NCI-H2081 (cell line): ENCODE results near the gene MAN1C1.
A peak's percentile ranks its signal among the peaks of the same experiment; 100 is the strongest.

Experiments
- DNase-seq, 2 experiments: peaks; one replicate each; lab custom pipeline; 2025; lab: John Stamatoyannopoulos, UW

Gene MAN1C1

DNA sequence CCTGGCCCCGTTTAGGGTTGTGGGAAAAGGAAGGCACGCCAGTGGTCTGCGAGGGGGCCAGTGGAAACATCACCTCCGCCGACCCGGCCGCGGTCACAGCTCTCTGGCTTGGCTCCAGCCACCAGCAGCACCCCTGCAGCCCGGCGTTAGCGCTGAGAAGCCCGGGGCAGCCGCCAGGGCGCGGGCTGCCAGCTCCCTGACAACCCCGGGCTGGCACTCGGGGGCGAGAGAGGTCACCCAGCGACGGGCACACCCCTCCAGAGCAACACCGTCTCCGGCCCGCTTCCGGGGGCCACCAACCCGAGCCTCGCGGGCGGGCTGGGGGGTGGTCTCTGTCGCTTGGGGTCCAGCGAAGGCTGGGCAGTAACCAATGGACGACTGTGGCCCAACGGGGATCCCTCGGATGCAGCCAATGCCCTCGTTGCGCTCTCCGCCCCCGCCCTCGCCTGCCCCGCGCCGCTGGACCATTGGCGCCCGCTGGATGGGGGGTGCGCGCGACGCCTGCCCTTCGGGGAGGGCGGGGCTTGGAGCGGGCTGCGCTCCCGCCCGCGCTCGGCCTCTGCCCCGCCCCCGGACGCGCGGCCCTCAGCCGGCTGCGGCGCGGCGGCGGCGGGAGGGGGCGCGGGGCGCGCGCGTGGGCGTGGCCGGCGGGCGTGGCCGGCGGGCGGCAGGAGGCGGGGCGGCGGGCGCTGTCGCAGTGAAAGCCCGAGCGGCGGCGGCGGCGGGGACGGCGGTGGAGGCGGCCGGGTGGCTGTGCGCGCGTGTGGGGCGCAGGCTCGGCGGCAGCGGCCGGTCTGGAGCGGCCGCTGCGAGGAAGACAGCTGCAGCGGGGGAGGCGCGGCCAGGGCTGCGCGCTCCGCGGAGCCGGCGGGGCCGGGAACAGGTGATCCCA is at the start of gene MAN1C1:
MAN1C1 (plus strand) TSS at position 697 of the 892 bp plus-strand sequence. CDS start 1,007 bp downstream, outside the sequence.
- DNase-seq = peak; percentile 93 to 94

DNA sequence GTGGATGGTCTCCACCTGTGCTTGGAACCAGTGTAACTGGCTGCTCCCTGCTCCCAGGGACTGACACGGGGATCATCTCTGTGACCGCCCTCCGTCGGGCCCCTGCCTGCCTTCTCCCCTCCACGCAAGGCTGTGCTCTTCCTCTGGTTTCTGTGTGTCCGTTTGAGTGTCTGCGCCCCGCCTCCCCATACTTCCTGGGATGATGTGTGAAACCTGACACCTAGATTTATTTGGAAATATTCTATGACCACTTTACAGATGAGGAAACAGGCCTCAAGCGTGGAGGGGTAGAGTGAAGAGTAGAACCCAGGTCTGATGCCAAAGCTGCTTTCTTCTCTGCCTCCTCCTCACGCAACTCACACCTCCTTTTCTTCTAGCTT is 48.9 kb upstream of the MAN1C1 start:
- no peak for DNase-seq

DNA sequence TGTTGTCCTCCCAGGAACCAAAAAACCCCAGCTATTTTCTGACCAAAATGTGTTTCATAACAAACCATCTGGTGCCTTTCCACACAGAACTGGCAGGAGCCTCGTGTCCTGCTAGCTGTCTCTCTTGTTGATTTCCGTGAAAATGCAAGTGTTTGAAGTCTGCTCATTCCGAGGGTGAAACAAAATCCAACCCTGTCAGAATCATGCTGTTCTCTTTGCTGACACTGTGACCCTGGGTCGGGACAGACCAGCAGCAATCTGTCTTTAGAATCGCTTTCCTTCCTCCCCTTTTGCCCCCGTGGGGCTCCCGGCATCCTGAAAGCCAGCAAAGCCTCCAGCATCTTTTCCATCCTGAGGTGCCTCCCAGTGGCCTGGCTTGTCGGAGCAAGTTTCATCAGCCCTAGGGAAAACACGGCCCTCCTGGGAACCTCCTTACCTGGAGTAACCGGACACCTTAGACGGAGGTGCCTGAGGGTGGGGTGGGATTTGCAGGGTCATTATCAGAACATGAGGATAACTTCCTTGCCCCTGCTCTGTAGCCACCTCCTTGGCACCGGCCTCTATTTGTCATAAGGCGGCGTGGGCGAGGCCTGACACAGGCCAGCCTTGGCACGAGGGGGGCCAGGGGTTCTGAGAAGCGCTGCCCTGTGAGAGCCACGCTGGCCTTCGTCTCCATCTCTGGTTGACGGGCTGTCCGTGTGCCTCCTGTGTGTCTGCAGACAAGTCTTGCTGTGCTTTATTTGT is 48.3 kb upstream of the MAN1C1 start:
- no peak for DNase-seq

DNA sequence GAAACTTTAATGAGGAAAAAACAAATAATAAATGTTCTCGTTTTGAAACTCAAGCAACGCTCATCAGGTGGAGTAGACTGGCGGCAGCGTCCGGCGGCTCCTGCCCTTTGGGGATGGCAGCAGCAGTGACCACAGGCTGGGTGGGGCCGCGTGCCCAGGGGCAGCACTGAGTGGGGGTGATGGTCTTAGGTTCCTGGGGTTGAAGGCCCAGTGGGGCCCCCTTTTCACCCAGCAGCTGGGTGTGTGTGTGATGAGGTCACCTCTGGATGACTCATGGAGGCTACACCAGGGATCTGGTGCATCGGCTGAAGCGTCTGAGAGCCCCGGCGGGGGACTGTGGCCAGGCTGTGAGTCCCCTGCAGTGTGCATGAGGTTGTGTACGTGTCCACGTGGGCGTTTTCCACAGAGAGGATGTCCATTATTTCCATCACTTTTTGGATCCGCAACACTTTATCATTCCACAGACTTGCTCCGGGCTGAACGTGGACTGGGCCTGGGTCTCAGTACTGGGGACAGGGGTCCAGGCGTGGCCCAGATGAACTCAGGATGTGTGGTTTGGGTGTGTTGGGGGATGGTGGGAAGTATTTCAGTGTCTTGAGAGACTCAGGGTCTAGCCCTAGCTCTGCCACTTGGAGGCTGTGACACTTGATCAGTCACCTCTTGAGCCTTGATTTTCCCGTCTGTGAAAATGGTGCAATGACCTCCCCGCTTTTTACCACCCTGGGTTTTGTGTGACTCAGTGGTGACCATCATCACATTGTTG is 47.6 kb upstream of the MAN1C1 start:
- DNase-seq = no peak

DNA sequence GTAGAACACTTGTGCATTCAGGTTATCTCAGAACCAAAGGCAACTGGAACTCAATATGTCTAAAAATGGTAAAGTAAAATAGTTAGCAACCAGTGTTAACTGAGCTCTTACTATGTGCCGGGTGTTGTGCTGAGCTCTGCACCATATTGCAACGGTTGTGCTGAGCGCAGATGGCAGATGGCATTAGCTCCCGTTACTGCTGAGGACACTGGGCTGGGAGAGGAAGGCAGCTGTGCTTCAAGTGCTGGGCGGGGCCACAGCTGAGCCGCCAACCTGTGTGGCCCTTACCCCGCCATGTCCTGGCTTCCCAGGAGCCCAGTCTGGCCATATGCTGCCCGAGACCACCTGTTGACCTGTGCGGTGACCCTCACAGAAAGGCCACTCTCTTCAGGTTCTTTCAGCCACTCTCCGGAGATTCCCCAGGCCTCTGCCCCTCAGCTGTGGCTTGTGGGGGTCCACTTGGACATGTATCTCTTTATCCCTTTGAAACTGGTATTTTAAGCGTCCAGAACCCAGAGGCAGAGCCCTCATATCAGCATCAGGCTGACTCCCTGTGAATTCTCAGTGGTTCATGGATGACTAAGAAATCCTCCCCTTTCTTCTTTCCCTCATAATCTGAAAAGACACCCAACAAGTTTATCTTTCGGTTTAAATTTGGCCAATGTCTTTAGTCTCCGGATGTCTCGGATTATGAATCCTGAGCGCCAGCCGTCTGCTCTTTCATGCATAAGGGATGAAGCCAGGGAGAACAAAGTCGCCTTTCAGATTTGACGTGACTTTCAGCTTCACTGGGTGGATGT is 46.8 kb upstream of the MAN1C1 start:
- no peak for DNase-seq

DNA sequence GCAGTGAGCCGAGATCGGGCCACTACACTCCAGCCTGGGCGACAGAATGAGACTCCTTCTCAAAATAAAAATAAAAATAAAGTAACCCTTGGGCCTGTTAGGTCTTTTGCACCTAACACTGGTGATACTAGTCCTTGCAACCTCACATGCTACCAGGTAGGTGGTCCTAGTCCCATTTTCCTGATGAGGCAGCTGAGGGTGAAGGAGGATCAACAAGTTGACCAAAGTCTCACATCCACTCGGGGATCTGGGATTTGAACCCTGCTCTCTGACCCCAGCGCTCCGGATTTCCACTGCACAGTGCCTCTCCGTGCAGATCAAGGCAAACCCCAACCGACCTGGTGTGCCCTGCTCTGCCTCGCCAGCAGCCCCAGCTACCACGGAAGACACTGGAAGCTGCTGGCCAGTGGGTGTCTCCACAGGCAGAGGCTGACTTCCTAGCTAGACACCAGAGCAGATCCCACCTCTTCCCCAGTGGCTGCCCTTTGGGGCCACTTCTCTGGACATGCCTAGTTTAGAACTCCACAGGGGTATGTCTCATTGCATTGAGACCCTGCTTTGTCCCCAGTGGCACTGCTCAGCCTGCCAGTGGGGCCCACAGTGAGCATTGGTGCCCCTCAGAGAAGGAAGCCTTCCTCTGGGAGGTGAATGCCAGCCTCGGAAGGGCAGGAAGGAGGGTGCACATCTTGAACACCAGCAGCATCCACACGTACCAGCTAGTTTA is 45.6 kb upstream of the MAN1C1 start:
- no peak for DNase-seq

DNA sequence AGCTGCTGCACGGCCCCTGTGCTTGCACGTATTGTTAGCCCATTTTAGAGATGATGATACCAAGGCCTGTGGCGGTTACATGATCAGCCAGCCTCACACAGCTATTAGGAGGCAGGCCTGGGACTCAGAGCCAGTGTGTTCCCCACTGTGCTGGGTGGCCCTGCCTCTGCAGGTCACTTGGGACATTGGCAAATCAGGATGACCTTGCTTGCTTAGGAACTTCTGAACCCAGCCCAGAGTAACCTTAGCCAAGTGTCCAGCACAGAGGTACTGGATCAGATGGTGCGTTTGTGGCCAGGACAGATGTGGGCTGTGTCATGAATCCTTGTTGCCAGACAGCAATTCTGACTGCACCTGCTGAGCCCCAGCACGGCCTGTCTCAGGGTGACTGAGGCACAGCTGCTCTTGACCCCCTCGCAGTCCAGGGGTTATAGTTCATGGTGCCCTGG is 45.0 kb upstream of the MAN1C1 start:
- DNase-seq = no peak

DNA sequence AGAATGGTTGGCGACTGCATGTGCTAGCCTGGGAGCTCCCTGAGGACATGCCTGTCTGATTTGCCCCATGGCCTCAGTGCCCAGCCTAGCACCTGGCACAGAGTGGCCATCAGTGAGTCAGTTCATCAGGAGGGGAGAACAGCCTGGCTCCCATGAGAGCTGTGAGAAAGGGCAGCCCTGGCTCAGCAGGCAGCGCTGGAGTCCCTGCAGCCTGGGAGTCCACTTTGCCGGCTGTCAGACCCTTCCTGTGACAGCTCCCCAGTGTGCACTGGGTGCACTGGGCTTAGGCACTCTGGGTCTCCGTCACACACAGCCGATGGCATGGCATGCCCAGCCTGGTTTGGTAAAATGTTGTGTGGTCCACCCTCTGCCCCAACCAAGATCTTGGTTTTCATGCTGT is 44.5 kb upstream of the MAN1C1 start:
- DNase-seq = no peak

DNA sequence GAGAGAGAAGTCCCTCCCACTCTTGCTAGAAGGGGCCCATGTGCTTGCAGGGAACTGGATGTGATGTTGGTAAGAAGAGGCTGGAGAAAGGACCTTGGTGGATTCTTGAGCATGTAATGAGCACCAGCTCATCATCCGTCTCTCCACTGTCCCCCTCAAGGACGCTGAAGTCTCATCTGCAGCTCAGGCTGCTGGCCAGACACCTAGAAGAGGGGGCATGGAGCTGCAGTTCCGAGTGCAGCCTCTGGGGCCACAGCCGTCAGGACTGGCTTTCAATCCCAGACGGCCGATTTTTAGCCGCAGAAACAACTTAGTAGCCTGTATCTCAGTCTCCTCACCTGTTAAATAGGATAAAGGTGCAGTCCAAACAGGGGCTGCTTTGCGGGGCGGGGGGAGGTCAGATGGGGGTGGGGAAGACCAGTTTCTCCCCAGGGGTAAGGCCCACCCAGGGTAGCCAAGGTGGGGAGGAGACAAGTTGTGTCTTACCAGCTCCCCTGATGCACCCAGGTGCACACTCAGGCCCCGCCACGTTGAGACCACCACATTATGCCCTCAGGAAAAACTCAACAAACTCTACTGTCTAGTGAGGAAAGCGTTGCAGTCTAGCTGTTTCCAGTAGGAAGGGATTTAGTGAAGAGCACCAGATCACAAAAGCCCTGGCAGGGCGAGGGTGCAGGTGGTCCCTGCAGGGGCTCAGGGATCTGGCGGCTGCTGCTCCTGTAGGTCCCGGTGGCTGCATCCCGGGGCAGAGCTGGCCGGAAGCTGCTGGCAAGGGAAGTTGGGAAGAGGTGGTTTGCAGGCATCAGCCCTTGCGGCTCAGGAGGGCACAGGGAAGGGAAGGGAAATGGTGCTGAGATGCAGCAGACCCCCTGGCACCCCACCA is 43.6 kb upstream of the MAN1C1 start:
- DNase-seq = no peak

DNA sequence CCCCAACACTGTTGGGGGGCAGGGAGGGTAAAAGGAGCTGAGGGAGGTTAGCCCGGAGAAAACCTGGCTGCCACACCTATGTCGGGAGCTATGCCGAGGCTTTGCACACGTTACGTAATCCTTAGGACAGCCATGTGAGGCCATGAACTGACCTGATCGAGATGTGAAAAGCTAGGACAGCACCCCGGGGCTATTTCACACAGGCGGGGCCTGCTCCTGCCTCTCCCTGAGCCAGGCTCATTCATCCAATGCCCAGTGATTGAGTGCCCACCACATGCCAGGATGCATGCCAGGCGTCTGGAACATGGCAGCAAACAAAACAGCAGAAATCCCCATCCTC is 43.0 kb upstream of the MAN1C1 start:
- DNase-seq = no peak

DNA sequence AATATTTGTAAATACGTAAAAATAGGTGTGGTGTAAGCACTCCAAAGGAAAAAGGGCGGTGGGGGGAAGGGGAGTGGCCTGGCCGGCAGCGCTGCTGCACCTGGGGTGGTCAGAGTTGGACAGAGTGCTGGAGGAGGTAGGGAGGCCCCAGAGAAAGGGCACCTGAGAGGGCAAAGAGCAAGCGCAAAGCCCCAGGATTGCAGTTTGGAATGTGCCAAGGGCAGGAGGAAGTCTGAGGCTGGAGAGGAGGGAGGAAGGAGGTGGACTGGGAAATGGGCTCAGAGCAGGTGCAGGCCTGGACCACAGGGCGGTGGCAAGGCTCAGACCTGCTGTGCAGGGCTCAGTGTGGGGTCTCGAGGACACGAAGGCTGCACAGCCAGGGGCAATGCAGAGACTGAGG is 42.6 kb upstream of the MAN1C1 start:
- no peak for DNase-seq

DNA sequence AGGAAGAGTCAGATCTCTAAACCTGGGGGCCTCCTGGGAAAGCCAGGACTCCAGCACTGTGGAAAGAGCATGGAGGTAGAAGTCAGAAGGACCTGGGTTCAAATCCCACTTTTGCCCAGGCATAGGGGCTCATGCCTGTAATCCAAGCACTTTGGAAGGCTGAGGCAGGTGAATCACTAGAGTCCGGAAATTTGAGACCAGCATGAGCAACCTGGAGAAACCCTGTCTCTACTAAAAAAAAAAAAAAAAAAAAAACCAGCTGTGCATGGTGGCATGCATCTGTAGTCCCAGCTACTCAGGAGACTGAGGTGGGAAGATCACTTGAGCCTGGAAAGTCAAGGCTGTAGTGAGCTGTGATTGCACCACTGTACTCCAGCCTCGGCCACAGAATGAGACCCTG is 41.4 kb upstream of the MAN1C1 start:
- DNase-seq = no peak

DNA sequence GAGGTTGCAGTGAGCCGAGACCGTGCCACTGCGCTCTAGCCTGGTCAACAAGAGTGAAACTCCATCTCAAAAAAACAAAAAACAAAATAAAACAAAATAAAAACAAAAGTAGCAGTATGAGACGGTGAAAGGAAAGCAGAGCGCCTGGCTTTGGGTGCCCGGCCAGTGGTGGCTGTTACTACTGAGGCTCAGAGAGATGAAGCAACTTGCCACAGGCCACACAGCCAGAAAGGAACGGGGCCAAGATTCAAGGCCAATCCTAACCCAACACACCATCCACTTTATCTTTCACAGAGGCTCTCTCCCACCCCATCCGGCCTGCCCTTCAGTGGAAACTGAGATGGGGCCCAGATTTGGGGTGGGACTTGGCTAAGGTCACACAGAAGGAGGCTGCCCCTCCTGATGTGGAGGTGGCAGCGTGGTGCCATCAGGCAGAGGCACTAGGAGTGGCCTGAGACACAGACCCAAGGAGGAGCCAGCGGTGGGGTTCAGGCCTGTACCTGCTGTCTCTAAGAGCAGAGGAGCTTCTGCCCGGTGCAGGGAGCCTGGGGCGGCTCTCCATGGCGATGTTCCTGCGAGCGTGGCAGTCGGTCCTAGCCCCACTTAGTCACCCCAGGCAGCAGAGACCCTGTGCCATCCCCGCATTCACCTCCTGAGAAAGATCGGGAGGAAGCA is 40.0 kb upstream of the MAN1C1 start:
- no peak for DNase-seq

DNA sequence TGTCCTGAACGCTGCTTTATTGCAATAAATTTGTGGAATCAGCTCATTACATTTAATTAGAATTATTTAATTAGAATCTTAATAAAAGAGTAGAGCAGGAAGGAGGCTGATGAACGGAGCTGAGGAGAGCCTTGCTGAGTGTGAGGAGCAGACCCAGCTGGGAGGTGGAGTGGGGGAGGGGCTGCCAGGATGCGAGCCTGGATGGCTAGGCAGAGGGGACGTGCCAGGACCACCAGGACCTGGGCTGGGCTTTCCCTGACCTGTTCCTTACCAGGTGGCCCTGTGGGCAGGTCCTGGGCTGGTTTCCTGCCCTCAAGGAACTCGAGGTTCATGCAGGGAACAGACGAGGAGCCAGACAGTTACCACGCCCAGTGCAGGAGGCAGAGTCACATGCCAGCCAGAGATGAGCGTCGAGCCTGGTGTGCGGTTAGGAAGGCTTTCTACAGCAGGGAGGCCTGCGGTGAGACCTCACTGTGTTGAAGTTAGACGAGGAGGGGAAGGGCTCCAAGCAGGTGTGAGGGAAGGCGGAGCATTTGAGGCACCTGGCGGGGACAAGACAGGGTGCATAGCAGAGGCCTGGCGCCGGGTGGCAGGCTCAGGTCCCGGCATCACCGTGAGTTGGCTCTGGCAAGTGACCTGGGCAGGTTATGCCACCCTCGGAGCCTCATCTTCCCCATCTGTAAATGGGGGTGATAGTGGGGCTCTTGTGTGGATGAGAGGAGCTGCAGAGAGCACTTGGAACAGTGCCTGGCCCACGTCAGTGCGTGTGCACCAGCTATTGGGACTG is 39.3 kb upstream of the MAN1C1 start:
- no peak for DNase-seq

DNA sequence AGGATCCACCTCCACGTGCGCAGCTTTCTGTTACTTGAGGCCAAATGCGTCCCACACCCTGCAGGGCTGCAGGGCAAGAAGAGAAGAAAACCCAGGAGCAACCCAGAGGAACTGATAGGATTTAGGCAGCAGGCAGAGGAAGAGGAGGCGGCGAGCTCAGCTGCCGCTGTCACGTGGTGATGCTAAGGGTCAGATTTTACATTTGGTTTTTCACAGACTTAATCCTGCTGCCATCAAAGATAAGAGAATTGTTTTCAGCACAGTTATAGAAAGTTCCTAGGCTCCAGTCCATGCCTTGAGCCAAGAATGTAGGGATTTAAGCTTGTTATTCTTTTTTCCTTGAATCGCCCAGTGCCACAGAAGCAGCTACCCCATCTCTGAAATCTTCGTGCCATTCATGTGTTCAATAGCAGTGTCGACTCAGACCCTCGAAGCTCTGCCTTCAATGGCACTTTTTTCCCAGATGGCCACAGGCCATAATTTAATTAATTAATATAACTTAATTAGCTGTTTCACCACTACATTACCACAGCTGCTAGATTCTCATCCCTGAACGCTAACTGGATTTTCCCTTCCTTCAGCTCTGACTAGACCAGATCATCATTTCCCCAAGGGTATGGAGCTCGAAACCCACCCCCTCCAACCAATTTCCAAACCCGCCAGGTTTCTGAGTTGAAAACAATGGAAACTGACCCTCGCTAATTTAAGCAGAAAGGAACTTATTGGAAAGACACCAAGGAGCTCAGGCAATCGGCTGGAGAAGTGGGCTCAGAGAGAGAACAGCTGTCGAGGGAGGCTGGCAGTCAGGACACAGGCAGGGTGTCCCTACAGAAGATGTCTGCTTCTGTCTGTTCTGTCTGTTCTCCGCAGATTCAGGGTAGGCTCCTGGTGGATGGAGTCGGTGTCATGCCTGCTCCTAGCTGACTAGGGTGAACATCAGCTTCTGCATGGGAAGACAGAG is 37.0 kb upstream of the MAN1C1 start:
- DNase-seq = no peak

DNA sequence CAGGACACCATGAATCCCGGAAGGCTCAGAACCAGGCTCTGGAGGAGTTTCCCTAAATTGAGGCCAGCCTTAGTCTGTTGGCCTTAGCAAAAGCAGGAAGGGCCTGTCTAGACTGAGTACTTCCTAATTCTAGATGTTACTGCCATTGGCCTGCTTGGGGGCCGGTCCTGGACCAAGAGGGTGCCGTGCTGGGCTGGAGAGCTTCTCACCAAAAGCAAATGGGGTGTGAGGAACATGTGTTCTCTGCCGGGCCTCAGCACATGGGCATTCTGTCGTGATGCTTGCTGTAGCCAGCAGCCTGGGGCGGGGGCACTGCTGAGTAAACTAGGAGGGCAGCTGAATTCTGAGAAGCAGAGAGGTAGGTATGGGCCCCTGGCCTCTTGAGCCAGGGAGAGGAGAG is 35.7 kb upstream of the MAN1C1 start:
- no peak for DNase-seq

DNA sequence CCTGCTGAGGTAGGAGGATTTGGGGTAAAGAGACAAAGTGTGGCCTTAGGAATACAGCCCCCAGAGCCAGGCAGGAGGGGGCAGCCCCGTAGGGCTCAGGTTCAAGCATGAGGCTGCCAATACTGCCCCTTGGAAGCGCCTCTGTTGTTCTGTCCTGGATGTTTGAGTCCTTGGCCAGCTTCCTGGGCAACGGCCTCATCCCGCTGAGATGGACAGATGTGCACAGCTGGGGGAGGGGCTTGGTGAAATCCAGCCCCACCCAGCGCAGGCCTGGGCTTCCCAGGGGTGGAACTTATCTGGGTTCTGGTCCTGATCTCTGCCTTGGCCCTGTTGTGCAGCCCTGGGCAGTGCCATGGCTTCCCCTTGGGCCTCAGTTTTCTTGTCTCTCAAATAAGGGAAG is 34.8 kb upstream of the MAN1C1 start:
- no peak for DNase-seq
